ENCODE data around the gene PFDN2. TPM values are rescaled to one million over a fixed set of nuclear protein-coding genes. Genes with fewer than 3 reads are reported as not detected.
A peak's percentile ranks its signal among the peaks of the same experiment; 100 is the strongest.

PFDN2 gene
- polyA plus RNA-seq, 1 experiment = 101 TPM

GRCh38 chr1:161157867-161158266 is 40.0 kb upstream of the PFDN2 start:
- Histone ChIP-seq H3K4me3 (ENCODE audit: low read depth, low read length) (no peak overlapping the region), H3K9me3 (ENCODE audit: control insufficient read depth, insufficient read depth, low read length) (no peaks in the 10 kb centered on the region; the same call in 1 of the 2 replicates), H3K27me3 (ENCODE audit: control insufficient read depth, insufficient read depth, low read length) (no peaks in the 10 kb centered on the region), H3K27ac (ENCODE audit: low read depth, low read length) (no peak overlapping the region)
- TF ChIP-seq CTCF (IDR thresholded peaks at IDR 0.05; ENCODE audit: low read depth, low read length) = no peak
- DNase-seq (ENCODE audit: low read depth, low spot score) = no peak
- POLR2A ChIA-PET = interaction anchor here (0.6 to 0.7 kb wide), 2 partner anchors 223 to 232 kb away, joined by 3 to 9 read pairs; no protein-coding TSS in a partner anchor
- CTCF ChIA-PET = interaction anchor here (0.8 to 2.4 kb wide), 3 partner anchors 8 to 161 kb away, joined by 3 to 8 read pairs (median 5); partner anchors contain the start of gene PPOX

- no peaks in the 10 kb centered on the region for H3K9me3 ChIP-seq (ENCODE audit: control insufficient read depth, insufficient read depth, low read length)
- peak; percentile 75 for DNase-seq (ENCODE audit: low read depth, low spot score)
- POLR2A ChIA-PET = interaction anchor here (0.6 to 1.7 kb wide), 7 partner anchors 12 to 94 kb away, joined by 3 to 7 read pairs (median 5); partner anchors contain the start of genes NDUFS2, NIT1, PFDN2 and PPOX
- TF ChIP-seq CTCF (IDR thresholded peaks at IDR 0.05; ENCODE audit: low read depth, low read length) = no peak
- CTCF ChIA-PET = interaction anchor here (0.6 to 3.7 kb wide), 5 partner anchors 10 to 127 kb away, joined by 3 to 24 read pairs (median 5); partner anchors contain the start of genes PPOX and TOMM40L
- H3K27me3 ChIP-seq (ENCODE audit: control insufficient read depth, insufficient read depth, low read length) = no peaks in the 10 kb centered on the region
- H3K27ac ChIP-seq (ENCODE audit: low read depth, low read length) = peak within 1 kb of the TSS; percentile 99
- peak within 1 kb of the TSS; percentile 96 for H3K4me3 ChIP-seq (ENCODE audit: low read depth, low read length)
Measured at GRCh38 chr1:161153682-161154337, 36.0 kb upstream of the PFDN2 start, which contains the start of gene UFC1. TSS of gene UFC1 (plus strand) at chr1:161153978. CDS start at chr1:161153998, 20 bp downstream.

- no peak overlapping the region for H3K27ac ChIP-seq (ENCODE audit: low read depth, low read length)
- H3K27me3 ChIP-seq (ENCODE audit: control insufficient read depth, insufficient read depth, low read length) = no peaks in the 10 kb centered on the region
- DNase-seq (ENCODE audit: low read depth, low spot score) = no peak
- H3K9me3 ChIP-seq (ENCODE audit: control insufficient read depth, insufficient read depth, low read length) = no peaks in the 10 kb centered on the region
- POLR2A ChIA-PET = interaction anchor here (0.6 to 1.7 kb wide), 7 partner anchors 13 to 93 kb away, joined by 3 to 7 read pairs (median 5); partner anchors contain the start of genes NDUFS2, NIT1, PFDN2 and PPOX
- H3K4me3 ChIP-seq (ENCODE audit: low read depth, low read length) = peak overlapping the region; percentile 96
- CTCF ChIA-PET = interaction anchor here (0.6 to 3.7 kb wide), 5 partner anchors 13 to 126 kb away, joined by 3 to 24 read pairs (median 5); partner anchors contain the start of genes PPOX and TOMM40L
- no peak for TF ChIP-seq CTCF (IDR thresholded peaks at IDR 0.05; ENCODE audit: low read depth, low read length)
Measured at GRCh38 chr1:161153176-161153575, 35.3 kb upstream of the PFDN2 start.

- no peak for DNase-seq (ENCODE audit: low read depth, low spot score)
- Histone ChIP-seq H3K27ac (ENCODE audit: low read depth, low read length) (no peak overlapping the region), H3K9me3 (ENCODE audit: control insufficient read depth, insufficient read depth, low read length) (no peaks in the 10 kb centered on the region), H3K4me3 (ENCODE audit: low read depth, low read length) (no peak overlapping the region), H3K27me3 (ENCODE audit: control insufficient read depth, insufficient read depth, low read length) (no peaks in the 10 kb centered on the region)
- no peak for TF ChIP-seq CTCF (IDR thresholded peaks at IDR 0.05; ENCODE audit: low read depth, low read length)
- CTCF ChIA-PET = interaction anchor here (0.7 kb wide), 1 partner anchor 1230 kb away, joined by 5 read pairs; no protein-coding TSS in a partner anchor
- POLR2A ChIA-PET = no interaction called here
Measured at GRCh38 chr1:161145832-161146231, 28.0 kb upstream of the PFDN2 start.

Measured in AG04450 (cell line).